Gastroesophageal sphincter (tissue), 4 donors: ENCODE results near the gene TBL3. TPM values are rescaled to one million over a fixed set of nuclear protein-coding genes. Genes with fewer than 3 reads are reported as not detected.

Experiments
- ATAC-seq: fragments of 150-250 bp; one replicate; pipeline ENCODE4 v1.9.1; 2016; ENCODE audit warnings: mild to moderate bottlenecking, moderate library complexity
- H3K27ac ChIP-seq, 4 donors: fragments of 200-600 bp; sonication (generic) in 3 of 4; 1 replicate in 3 of 4; 2 replicates in 1 of 4; pipeline ENCODE4 v1.5.1; 2016 to 2019
- H3K27me3 ChIP-seq: fragments of 200-600 bp; sonication (generic); one replicate; pipeline ENCODE4 v1.5.1; 2019
- H3K36me3 ChIP-seq, 2 donors: fragments of 200-600 bp; sonication (generic); one replicate each; pipeline ENCODE4 v1.5.1; 2019; ENCODE audit warnings: control low read depth in 1 of 2
- H3K4me1 ChIP-seq, 3 donors: fragments of 200-600 bp; sonication (generic); 1 replicate in 2 of 3; 2 replicates in 1 of 3; pipeline ENCODE4 v1.5.1; 2016 to 2019; ENCODE audit warnings: control low read depth in 2 of 3
- H3K4me3 ChIP-seq, 2 donors: fragments of 200-600 bp; sonication (generic); one replicate each; pipeline ENCODE4 v1.5.1; 2019; ENCODE audit warnings: mild to moderate bottlenecking in 1 of 2, moderate library complexity in 1 of 2
- H3K9me3 ChIP-seq, 3 donors: fragments of 200-600 bp; sonication (generic); one replicate each; pipeline ENCODE4 v1.5.1; 2017 to 2019; ENCODE audit warnings: control low read depth in 2 of 3
- EP300 ChIP-seq: sonication (generic); formaldehyde crosslinking; IDR thresholded peaks from one replicate; pipeline ENCODE4 v1.6.1; 2017; ENCODE audit warnings: antibody characterized with exemption, mild to moderate bottlenecking
- POLR2A ChIP-seq, 2 donors: fragments of 450-650 bp; IDR thresholded peaks; one replicate each; pipeline ENCODE4 v1.6.1; 2017; ENCODE audit warnings: antibody characterized with exemption in 2 of 2, mild to moderate bottlenecking in 2 of 2, moderate library complexity in 1 of 2
- POLR2AphosphoS5 ChIP-seq: sonication (generic); formaldehyde crosslinking; IDR thresholded peaks from one replicate; pipeline ENCODE4 v1.6.1; 2017; ENCODE audit warnings: antibody characterized with exemption
- WGBS, 2 donors: methylation state at CpG; one replicate each; pipeline ENCODE4 v1.1.5; 2018; ENCODE audit warnings: low coverage in 1 of 2; 5-methylcytosine and 5-hydroxymethylcytosine counted together
- total RNA-seq, 4 donors: library from RNA; depleted of rRNA; stranded (reverse); fragments of >200 nt; gene quantifications; one replicate each; pipeline ENCODE4 v1.1.0, GENCODE V29; 2016
- TF ChIP-seq, protein P1 (sequence below), 4 experiments: fragments of 200-600 bp in 2 of 4; fragments of 450-650 bp in 2 of 4; sonication (generic) in 1 of 4; IDR thresholded peaks; one replicate each; pipeline ENCODE4 v1.5.1; 2017 to 2019; ENCODE audit warnings: antibody characterized with exemption in 4 of 4, mild to moderate bottlenecking in 2 of 4, moderate library complexity in 2 of 4

Gene TBL3
- total RNA-seq, 4 donors from 2014 or later: 26.7 to 38.6 (median 33.2) TPM

DNA sequence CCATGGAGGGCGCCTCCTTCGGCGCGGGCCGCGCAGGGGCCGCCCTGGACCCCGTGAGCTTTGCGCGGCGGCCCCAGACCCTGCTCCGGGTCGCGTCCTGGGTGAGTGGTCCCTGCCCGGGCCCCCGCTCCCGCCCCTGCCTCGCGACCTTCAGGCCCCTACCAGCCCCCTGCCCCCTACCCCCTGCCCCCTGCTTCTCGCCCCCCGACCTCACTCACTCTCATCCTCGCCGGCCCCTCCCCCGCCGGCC lies 18.2 kb downstream of the TBL3 start:
- H3K27me3 ChIP-seq: peaks cover 52% of the 10 kb centered on the region
- no peak for ATAC-seq
- no peak overlapping the region for H3K27ac ChIP-seq
- TF ChIP-seq, protein P1, sequence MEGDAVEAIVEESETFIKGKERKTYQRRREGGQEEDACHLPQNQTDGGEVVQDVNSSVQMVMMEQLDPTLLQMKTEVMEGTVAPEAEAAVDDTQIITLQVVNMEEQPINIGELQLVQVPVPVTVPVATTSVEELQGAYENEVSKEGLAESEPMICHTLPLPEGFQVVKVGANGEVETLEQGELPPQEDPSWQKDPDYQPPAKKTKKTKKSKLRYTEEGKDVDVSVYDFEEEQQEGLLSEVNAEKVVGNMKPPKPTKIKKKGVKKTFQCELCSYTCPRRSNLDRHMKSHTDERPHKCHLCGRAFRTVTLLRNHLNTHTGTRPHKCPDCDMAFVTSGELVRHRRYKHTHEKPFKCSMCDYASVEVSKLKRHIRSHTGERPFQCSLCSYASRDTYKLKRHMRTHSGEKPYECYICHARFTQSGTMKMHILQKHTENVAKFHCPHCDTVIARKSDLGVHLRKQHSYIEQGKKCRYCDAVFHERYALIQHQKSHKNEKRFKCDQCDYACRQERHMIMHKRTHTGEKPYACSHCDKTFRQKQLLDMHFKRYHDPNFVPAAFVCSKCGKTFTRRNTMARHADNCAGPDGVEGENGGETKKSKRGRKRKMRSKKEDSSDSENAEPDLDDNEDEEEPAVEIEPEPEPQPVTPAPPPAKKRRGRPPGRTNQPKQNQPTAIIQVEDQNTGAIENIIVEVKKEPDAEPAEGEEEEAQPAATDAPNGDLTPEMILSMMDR (IDR thresholded peaks at IDR 0.05): no peak
- TF ChIP-seq EP300: no peak
- no peak for TF ChIP-seq POLR2A (IDR thresholded peaks at IDR 0.05)
- TF ChIP-seq POLR2AphosphoS5: no peak
- H3K4me1 ChIP-seq: peaks cover 0 to 45% (median 25%) of the 10 kb centered on the region in 3 donors
- WGBS, 2 donors: no CpG with 5 or more reads among the region's 25 CpGs
- no peaks in the 10 kb centered on the region for H3K9me3 ChIP-seq
- peaks cover 0 to 25% of the 10 kb centered on the region in 2 donors for H3K36me3 ChIP-seq
- peak overlapping the region in 1 of 2 donors; percentile 30 for H3K4me3 ChIP-seq

DNA sequence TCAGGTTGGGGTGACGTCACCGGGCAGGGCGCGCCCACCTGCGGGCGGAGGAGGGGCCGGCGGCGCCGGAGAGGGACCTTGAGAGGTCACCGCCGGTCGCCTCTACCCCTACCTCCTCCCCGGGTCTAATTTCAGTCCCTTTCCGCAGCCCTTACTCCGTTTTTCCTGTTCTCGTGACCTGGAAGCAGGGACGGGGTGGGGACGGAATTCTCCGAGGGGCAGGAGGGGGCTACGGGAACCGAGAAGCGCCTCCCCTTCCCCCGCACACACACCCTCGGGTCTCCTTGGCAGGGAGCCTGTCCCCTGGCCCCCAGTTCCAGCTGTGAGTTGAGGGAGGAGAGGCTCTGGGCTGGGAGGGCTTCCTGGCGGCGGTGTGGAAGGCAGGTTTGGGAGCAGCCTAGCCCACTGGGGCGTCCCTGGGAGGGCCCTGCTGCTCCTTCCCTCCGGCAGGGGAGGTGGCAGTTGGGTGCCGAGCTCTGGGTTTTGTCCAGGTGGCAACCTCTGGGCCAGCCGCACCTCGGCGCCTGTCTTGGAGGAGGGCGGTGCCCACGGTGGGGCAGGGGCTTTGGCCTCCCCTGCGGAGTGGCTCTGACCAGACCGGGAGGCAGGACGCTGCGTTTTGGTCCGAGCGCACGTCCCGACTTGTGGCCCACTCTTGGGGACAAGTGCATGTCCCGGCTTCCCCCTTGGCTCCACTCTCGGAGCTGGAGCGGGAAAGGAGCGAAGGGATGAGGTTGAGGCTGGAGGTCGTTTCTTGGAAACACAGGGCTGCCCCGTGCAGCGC lies 18.7 kb downstream of the TBL3 start:
- no peak for ATAC-seq
- H3K4me1 ChIP-seq: peaks cover 0 to 40% (median 21%) of the 10 kb centered on the region in 3 donors
- H3K9me3 ChIP-seq: no peaks in the 10 kb centered on the region
- no peak overlapping the region for H3K27ac ChIP-seq
- TF ChIP-seq POLR2A (IDR thresholded peaks at IDR 0.05): no peak
- peak overlapping the region in 1 of 2 donors; percentile 30 for H3K4me3 ChIP-seq
- WGBS, 2 donors: 3% methylated on average over 21 of the region's 50 CpGs; no CpG with 5 or more reads in 1 of the 2 donors
- peaks cover 0 to 20% of the 10 kb centered on the region in 2 donors for H3K36me3 ChIP-seq
- H3K27me3 ChIP-seq: peaks cover 52% of the 10 kb centered on the region

GRCh38 chr16:1991135-1991551 lies 19.3 kb downstream of the TBL3 start:
- no peak for ATAC-seq
- Histone ChIP-seq H3K9me3 (no peaks in the 10 kb centered on the region), H3K27ac (no peak overlapping the region), H3K27me3 (peaks cover 52% of the 10 kb centered on the region), H3K36me3 (peaks cover 0 to 14% of the 10 kb centered on the region in 2 donors), H3K4me1 (peaks cover 0 to 37% (median 21%) of the 10 kb centered on the region in 3 donors), H3K4me3 (peak overlapping the region in 1 of 2 donors; percentile 49)
- WGBS, 2 donors: 8% methylated on average over 4 of the region's 18 CpGs; no CpG with 5 or more reads in 1 of the 2 donors
- TF ChIP-seq, protein P1 (IDR thresholded peaks at IDR 0.05): no peak
- TF ChIP-seq EP300 (no peak), POLR2A (IDR thresholded peaks at IDR 0.05) (no peak), POLR2AphosphoS5 (no peak)

DNA sequence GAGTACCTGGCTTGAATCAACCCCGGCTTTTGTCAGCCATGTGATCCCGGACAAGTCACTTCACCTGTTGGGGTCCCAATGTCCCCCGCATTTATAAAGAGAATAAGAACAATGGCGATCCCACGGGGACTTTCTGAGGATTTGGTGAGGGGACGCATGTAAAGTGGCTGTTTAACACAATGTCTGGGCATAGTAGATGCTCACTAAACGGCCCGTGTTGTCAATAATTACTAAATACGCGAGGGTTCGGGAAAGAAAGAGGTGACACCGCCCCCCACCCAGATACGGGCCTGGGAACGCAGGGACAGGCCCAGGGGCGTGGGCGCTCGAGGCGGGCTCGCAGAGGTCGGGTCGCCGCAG lies 19.7 kb downstream of the TBL3 start:
- Histone ChIP-seq H3K4me3 (peak overlapping the region; percentile 5 to 49), H3K27me3 (peaks cover 52% of the 10 kb centered on the region), H3K36me3 (peaks cover 0 to 12% of the 10 kb centered on the region in 2 donors), H3K9me3 (no peaks in the 10 kb centered on the region), H3K4me1 (peaks cover 0 to 38% (median 21%) of the 10 kb centered on the region in 3 donors), H3K27ac (peak overlapping the region in 2 of 4 donors; percentile 30 to 40)
- no peak for TF ChIP-seq EP300
- TF ChIP-seq POLR2AphosphoS5: no peak
- TF ChIP-seq POLR2A (IDR thresholded peaks at IDR 0.05): no peak
- TF ChIP-seq, protein P1 (IDR thresholded peaks at IDR 0.05): no peak
- no peak for ATAC-seq
- WGBS, 2 donors: 14% methylated on average over 19 of the region's 22 CpGs; no CpG with 5 or more reads in 1 of the 2 donors

DNA sequence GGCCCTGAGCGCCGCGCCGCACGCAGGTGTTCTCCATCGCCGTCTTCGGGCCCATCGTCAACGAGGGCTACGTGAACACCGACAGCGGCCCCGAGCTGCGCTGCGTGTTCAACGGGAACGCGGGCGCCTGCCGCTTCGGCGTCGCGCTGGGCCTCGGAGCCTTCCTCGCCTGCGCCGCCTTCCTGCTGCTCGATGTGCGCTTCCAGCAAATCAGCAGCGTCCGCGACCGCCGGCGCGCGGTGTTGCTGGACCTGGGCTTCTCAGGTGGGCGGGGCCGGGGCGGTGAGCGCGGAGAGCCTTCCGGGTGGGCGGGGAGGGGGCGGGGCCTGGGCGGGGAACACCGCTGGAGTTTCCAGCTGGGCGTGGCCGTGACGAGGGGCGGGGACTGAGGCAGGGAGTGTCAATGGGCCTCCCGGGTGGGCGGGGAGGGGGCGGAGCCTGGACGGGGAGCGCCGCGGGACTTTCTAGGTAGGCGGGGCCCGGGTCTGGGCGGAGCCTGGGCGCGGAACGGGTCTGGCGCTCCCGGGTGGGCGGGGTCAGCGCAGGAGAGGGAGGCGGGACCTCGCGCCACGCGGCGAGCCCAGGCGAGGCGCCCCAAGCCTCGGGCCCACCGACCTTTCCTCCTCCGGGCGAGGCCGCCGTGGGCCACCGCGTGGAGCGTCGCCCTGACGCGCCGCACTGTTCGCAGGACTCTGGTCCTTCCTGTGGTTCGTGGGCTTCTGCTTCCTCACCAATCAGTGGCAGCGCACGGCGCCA lies 20.3 kb downstream of the TBL3 start:
- TF ChIP-seq POLR2A (IDR thresholded peaks at IDR 0.05): no peak
- TF ChIP-seq POLR2AphosphoS5: no peak
- TF ChIP-seq, protein P1 (IDR thresholded peaks at IDR 0.05): no peak
- TF ChIP-seq EP300: no peak
- Histone ChIP-seq H3K4me3 (peak overlapping the region; percentile 5 to 49), H3K27ac (peak overlapping the region in 2 of 4 donors; percentile 30 to 40), H3K4me1 (peaks cover 0 to 43% (median 25%) of the 10 kb centered on the region in 3 donors), H3K36me3 (peaks cover 0 to 12% of the 10 kb centered on the region in 2 donors), H3K9me3 (no peaks in the 10 kb centered on the region), H3K27me3 (peaks cover 52% of the 10 kb centered on the region)
- ATAC-seq: peak; percentile 81
- 0% methylated on average over 3 of the region's 96 CpGs; no CpG with 5 or more reads in 1 of the 2 donors for WGBS, 2 donors
